ENCODE data around the gene TMEM231.

DNA sequence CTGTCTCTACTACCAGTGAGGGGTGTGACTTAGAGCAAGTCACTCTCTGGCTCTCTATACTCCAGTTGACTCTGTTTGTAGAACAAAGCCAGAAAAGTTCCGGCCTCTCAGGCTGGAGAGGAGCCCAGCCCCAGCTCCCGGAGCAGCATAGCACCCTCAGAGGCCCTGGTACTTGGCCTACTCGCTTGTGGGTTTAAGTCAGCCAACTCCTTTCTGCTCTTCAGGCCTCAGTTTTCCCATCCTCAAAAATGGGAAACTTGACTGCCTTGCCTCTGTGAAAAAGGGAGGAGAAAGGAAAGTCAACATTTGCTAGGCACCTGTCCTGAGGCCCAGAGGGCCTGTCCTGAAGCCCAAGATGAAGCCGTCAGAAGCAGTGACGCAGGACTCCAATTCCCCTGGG, 61.9 kb downstream of the TMEM231 start:
- TF ChIP-seq, protein P1, sequence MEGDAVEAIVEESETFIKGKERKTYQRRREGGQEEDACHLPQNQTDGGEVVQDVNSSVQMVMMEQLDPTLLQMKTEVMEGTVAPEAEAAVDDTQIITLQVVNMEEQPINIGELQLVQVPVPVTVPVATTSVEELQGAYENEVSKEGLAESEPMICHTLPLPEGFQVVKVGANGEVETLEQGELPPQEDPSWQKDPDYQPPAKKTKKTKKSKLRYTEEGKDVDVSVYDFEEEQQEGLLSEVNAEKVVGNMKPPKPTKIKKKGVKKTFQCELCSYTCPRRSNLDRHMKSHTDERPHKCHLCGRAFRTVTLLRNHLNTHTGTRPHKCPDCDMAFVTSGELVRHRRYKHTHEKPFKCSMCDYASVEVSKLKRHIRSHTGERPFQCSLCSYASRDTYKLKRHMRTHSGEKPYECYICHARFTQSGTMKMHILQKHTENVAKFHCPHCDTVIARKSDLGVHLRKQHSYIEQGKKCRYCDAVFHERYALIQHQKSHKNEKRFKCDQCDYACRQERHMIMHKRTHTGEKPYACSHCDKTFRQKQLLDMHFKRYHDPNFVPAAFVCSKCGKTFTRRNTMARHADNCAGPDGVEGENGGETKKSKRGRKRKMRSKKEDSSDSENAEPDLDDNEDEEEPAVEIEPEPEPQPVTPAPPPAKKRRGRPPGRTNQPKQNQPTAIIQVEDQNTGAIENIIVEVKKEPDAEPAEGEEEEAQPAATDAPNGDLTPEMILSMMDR (conservative IDR thresholded peaks at IDR 0.05; ENCODE audit: low read depth, low read length) = no peak
- no peak for TF ChIP-seq EZH2 (IDR thresholded peaks at IDR 0.05; ENCODE audit: borderline replicate concordance, low read depth, low read length, poor library complexity, severe bottlenecking)

Measured in A673 (cell line).